ENCODE measurements around the gene ERBIN. TPM values are rescaled to one million over a fixed set of nuclear protein-coding genes. Genes with fewer than 3 reads are reported as not detected.

Gene ERBIN
- total and polyA plus RNA-seq, 2 of the 8 experiments (the other 6 are each of a cell fraction or from before 2014, with no cell fraction given), result 7.7 to 33.2 TPM

- TF ChIP-seq CHD7 (IDR thresholded peaks at IDR 0.05; ENCODE audit: insufficient replicate concordance, low read length) (no peak), RXRA (IDR thresholded peaks at IDR 0.05; ENCODE audit: insufficient read depth, low read depth, low read length) (no peak)
Measured at GRCh38 chr5:65986050-65986451, 59.7 kb downstream of the ERBIN start (continued).
